ENCODE results near the gene KIAA1671.

Gene KIAA1671

GRCh38 chr22:24981656-24982055, 29.1 kb downstream of the KIAA1671 start:
- DNase-seq (ENCODE audit: low read depth) = no peak

GRCh38 chr22:24982301-24983056, 30.0 kb downstream of the KIAA1671 start:
- DNase-seq (ENCODE audit: low read depth) = no peak

DNA sequence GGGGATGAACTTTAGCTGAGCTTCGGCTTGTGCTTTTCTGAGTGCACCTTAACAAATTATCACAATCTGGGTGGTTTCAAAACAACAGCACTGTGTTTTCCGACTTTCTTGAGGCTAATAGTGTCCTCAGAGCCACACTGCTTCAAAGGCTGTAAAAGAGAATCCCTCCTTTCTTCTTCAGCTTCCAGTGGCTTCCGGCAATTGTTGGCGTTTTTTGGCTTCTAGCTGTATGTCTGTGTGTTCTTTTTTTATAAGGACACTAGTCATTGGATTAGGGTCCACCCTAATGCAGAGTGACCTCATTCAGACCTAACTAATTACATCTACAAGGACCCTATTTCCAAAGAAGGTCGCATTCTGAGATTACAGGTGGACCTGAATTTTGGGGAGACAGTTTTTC, 30.6 kb downstream of the KIAA1671 start:
- DNase-seq (ENCODE audit: low read depth) = no peak

GRCh38 chr22:24984122-24984521, 31.6 kb downstream of the KIAA1671 start:
- DNase-seq (ENCODE audit: low read depth) = no peak

DNA sequence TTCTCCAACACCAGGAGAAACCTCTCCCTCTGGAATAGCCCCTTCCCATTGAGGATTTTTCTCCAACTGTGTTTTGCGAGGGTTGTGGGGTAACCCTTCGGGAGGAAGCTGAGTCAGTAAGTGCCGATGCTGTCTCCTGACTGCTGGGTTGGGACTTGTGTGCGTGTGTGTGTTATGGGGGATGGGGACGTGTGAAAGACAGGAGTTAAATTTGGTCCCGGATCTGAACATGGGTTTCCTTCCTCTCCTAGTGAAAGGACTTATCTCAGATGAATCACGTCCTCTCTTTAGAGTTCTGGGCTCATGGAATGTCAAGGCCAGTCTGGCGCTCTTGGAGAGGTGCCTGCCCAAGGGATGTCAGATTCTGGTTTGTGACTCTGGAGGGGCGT, 33.3 kb downstream of the KIAA1671 start:
- peak; percentile 82 for DNase-seq (ENCODE audit: low read depth)

GRCh38 chr22:24986816-24987215, 34.3 kb downstream of the KIAA1671 start:
- DNase-seq (ENCODE audit: low read depth) = no peak

GRCh38 chr22:24989135-24989534, 36.6 kb downstream of the KIAA1671 start:
- DNase-seq (ENCODE audit: low read depth) = no peak

GRCh38 chr22:24989541-24989951, 37.0 kb downstream of the KIAA1671 start:
- DNase-seq (ENCODE audit: low read depth) = no peak

GRCh38 chr22:24990344-24990905, 37.9 kb downstream of the KIAA1671 start:
- DNase-seq (ENCODE audit: low read depth) = no peak

DNA sequence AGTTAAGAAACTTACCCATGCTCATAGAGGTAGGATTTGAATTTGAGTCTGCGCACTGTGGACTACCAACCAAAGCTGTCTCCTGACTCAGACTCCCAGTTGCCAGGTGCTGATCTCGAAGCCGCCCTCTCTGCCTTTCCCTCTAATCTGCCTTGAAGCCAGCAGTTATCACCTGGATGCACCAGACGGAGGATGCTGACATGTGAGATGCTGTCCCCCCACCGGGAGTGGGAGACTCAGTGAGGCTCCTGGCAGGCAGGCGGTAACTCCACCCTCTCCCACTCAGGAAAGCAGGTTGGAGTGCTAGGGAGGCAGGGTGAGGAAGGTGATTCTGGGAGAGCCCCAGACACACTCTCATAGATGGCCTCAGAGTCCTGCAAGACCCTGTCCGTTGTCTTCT, 40.4 kb downstream of the KIAA1671 start:
- DNase-seq (ENCODE audit: low read depth) = no peak

DNA sequence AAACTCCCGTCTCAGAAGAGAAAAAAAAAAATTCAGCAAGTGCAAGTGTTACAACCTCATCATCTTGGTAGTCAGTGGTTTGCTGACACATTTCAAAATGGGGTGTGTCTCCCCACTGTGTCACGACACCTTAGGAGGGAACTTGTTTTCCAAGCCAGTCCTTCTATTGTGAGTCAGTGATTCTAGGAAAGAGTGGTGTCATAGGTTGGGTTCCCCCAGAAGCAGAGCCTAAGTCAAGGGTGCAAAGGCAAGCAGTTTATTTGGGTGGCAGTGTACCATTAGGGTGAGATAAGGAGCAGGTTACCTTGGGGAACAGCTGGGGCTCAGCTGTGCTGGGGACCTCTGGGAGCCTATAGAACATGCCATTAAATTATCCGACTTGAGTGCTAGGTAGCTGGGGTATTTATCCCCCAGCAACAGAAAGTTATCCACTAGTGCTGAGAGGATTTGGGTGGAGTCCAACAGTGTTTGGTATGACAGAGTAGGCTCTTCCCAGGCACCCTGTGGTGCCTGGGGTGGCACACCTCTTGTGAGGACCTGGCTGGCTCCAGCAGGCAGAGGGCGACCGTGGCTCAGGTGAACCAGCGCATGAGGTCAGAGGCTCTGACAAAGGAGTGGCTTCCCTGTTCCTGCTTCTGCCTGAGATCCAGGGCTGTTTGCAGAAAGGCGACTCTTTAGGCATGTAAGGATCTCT, 41.7 kb downstream of the KIAA1671 start:
- DNase-seq (ENCODE audit: low read depth) = peak; percentile 38

DNA sequence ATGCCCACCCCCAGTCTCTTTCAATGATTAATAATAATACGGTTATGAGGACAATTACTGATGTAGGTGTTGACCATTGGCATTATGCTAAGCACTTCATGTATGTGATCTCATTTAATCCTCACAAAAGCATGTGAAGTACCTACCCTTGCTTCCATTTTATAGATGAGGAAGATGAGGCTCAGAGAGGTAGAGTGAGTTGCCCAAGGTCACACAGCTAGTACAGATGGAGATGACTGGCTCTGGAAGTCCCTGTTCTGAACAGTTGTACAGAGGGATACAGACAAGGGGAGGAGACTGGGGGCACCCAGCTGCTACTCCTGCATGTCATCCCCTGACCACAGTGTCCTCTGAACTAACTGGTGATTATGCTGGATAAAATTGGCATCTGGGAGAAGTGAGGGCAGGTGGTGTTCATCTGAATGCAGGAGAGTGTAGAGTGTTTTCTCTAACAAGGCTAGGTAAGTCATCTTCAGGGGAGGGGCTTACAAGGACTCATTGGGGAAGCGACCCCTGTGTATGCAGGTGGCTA, 43.2 kb downstream of the KIAA1671 start:
- no peak for DNase-seq (ENCODE audit: low read depth)

DNA sequence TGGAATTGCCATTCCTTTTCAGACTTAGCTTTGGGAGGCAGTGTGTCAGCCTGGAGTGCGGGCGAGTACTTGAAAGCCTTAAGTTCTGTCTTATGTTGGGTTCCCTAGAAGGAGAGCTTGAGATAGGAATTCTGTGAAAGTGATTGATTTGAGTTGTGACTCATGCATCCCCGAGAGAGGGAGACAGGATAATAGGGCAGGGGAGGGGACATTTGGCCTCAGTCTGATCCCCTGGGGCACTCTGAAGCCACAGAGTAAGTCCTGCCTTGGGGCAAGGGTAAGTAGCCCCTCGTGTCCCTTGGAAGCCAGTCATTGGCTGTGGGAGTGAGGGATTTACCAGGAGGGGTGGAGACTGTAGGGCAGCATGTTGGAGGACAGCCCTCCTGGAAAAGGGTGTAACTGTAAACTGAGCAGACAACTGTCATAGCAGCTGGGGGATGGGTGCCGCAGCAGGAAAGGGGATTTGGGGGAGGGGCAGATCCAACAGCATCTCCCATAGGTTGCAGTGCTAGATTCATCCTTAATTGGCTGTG, 44.0 kb downstream of the KIAA1671 start:
- peak; percentile 15 for DNase-seq (ENCODE audit: low read depth)

DNA sequence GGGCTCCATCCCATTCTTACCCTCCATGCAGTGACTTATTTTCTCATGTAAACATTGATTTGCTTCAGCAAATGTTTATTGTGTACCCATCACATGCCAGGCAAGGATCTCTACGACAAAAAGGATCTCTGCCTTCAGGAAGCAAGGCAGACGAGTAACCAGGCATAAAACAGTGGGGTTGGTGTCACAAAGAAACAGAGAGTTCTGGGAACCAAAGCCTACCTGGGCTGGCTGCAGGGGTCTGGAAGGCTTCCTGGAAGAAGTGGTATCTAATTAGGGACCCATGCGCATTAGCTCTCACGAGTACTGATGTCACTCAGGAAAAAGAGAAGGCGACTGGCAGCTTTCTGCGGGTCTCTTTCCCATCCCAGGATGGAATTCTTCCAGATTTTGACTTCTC, 44.5 kb downstream of the KIAA1671 start:
- DNase-seq (ENCODE audit: low read depth) = no peak

DNA sequence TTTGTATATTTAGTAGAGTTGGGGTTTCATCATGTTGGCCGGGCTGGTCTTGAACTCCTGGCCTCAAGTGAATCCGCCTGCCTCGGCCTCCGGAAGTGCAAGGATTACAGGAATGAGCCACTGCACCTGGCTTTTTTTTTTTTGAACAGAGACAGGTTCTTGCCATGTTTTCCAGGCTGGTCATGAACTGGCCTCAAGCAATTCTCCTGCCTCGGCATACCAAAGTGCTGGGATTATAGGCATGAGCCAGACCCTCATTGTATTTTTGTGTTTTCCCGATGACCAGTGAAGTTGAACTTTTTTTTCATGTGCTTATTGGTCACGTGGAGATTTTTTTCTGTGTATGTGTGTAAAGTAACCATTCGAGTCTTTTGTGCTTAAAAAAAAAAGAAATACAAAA, 48.2 kb downstream of the KIAA1671 start:
- no peak for DNase-seq (ENCODE audit: low read depth)

DNA sequence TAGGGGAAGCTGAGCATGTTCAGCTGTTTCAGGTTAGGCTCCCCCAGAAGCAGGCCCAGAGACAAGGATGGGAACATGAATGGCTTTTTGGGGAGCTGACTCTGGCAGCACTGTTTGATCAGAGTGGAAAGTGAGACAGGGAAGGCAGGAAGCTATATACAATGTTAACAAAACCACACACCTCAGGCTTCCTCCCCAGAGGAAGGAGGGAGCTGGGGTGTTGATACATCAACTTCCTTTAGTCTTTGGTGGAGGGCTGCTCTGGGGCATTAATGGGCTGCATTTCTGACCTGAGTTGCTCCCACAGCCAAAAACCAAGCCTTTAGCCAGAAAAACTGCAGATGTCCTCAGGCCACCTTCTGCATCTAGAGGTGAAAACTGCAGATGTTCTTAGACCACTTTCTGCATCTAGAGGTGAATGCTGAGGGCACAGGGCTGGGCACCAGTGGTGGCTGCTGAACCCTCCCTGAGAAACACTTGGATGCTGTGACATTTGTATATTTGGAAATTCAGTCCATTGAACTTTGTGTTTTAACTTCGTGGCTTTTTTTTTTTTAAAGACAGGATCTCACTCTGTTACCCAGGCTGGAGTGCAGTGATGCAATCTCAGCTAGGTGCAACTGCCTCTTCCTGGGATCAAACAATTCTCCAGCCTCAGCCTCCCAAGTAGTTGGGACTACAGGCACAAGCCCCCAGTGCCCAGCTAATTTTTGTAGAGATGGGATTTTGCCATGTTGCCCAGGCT, 49.9 kb downstream of the KIAA1671 start:
- no peak for DNase-seq (ENCODE audit: low read depth)

DNA sequence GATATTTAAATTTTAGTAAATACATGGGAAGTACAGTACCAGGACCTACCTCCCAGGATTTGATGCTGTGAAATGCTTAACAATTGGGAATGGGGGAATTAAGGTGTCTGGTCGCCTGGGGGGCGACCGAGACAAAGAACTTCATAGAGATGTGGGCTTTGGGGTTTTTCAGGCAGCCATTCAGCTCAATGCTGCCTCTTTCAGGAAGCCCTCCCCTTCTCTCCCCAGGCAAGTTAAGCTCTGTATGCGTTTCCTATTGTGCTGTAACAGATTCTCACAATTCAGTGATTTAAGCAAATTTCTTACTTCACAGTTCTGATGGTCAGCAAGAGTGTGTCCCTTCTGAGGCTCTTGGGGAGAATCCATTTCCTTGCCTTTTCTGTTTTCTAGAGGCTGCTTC, 53.8 kb downstream of the KIAA1671 start:
- DNase-seq (ENCODE audit: low read depth) = no peak

DNA sequence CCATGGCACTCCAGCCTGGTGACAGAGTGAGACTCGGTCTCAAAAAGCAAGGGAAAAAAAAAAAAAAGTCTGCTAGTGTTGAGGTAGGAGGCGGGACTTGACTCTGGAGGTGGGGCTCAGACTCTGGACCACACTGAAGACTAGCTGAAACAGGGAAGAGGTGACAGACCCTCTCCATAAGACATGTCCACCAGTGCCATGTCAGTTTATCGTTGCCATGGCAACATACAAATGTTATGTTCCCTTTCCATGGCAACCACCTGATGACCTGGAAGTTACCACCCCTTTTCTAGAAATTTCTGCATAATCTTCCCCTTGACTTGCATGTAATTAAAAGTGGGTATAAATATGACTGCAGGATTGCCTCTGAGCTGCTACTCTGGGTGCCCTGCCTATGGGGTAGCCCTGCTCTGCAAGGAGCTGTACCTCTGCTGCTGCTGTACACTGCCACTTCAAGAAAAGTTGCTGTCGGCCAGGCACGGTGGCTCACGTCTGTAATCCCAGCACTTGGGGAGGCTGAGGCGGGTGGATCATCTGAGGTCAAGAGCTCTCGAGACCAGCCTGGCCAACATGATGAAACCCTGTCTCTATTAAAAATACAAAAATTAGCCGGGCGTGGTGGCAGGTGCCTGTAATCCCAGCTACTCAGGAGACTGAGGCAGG, 55.1 kb downstream of the KIAA1671 start:
- no peak for DNase-seq (ENCODE audit: low read depth)

- DNase-seq (ENCODE audit: low read depth) = no peak
Measured at GRCh38 chr22:25008666-25009065, 56.1 kb downstream of the KIAA1671 start.

DNA sequence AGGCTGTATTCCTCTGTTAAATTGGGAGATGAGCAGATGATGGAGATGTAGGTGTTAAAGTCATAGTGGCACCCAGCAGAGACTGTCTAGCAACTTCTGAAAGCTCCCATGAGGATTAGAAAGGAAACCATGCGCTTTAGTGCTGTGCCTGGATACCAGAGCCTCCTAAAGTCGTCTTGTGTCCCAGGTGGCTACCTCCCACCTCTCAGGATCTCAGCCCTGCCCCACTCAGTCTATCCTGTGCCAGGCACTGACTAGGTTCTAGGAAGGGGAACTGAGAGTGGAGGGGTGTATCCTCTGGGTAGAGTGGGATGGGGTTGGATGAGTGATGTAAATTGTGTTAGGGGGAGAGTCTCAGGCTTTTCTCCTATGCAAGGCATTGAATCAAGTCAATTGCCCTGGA, 60.2 kb downstream of the KIAA1671 start:
- no peak for DNase-seq (ENCODE audit: low read depth)

- DNase-seq (ENCODE audit: low read depth) = no peak
Measured at GRCh38 chr22:25013607-25014006, 61.1 kb downstream of the KIAA1671 start.

All from iris pigment epithelial cell (primary cell).